Effector memory CD4-positive, alpha-beta T cell (primary cell): Measurements from ENCODE around the gene CDK4.

Source experiments
- DNase-seq, 3 donors: peaks; one replicate each; pipeline ENCODE4 v3.0.0-alpha.2; 2020
- H3K27ac ChIP-seq: 2 replicates; pipeline ENCODE4 v1.7.0; 2013; ENCODE audit warnings: mild to moderate bottlenecking, low read length, moderate library complexity; ENCODE audit not compliant: insufficient read depth, poor library complexity, severe bottlenecking
- H3K27me3 ChIP-seq: replicated peaks from 2 replicates; pipeline ENCODE4 v1.7.0; 2013; ENCODE audit warnings: mild to moderate bottlenecking, low read length; ENCODE audit not compliant: insufficient read depth, control insufficient read depth, poor library complexity, severe bottlenecking
- H3K36me3 ChIP-seq: 2 replicates; pipeline ENCODE4 v1.7.0; 2013; ENCODE audit warnings: mild to moderate bottlenecking, low read length, moderate library complexity; ENCODE audit not compliant: control insufficient read depth, insufficient read depth
- H3K4me1 ChIP-seq: 2 replicates; pipeline ENCODE4 v1.7.0; 2013; ENCODE audit warnings: low read length, mild to moderate bottlenecking; ENCODE audit not compliant: control insufficient read depth, insufficient read depth, poor library complexity, severe bottlenecking
- H3K4me3 ChIP-seq: 2 replicates; pipeline ENCODE4 v1.7.0; 2013; ENCODE audit warnings: low read length, low read depth, mild to moderate bottlenecking; ENCODE audit not compliant: insufficient read depth, poor library complexity, severe bottlenecking
- H3K9me3 ChIP-seq: 2 replicates; pipeline ENCODE4 v1.7.0; 2013; ENCODE audit warnings: mild to moderate bottlenecking, low read length, moderate library complexity; ENCODE audit not compliant: control insufficient read depth
- total RNA-seq, 3 donors: gene quantifications; one replicate each; lab custom pipeline; 2026; lab: John Stamatoyannopoulos, UW

Gene CDK4
- 13.7 to 15.9 (median 15.1) reads per million in 3 donors for total RNA-seq

DNA sequence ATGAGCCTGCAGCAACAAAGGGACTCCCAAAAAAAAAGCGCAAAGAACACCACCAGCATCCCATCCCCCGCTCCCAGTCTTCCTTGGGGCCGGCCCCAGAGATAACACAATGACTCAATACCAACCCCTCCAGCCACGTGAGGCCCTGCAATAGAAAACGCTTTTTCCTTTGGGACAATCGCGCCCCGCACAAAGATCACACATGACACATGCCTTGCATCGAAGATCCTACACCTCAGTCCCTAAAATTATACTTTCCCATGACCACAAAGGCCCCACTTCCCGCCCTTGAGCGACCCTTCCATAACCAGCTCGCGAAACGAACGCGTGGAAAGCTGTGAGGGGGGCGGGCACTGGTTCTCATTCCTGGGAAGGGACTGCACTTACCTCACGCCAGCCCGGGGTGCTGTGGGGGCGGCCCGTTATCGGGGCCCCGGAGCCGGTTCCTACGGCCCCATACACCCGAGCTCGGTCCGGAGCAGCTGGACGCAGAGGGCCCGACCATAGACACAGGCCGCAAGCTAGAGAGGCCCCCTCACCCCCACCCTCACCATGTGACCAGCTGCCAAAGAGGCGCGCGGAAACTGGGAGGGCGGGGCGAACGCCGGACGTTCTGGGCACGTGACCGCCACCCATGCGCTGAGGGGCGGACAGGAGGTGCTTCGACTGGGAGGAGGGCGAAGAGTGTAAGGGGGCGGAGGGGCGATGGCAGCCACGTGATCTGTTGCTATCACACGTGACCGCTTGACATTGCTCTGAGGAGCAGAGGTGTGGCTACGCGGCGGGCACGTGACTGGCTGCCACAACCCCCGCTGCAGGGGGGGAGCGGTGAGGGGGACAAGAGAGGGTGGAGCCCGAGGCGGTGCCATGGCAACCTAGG is at the start of gene CDK4:
Gene CDK4 (minus strand): TSS at position 523 of the 880 bp plus-strand sequence. CDS start 593 bp downstream, outside the sequence.
- H3K36me3 ChIP-seq: peaks cover 20% of the 10 kb centered on the region
- peak within 1 kb of the TSS; percentile 80 for H3K27ac ChIP-seq
- peak; percentile 98 to 100 (median 99) for DNase-seq
- no peaks in the 10 kb centered on the region for H3K27me3 ChIP-seq
- H3K4me3 ChIP-seq: peak within 1 kb of the TSS; percentile 60
- no peaks in the 10 kb centered on the region for H3K9me3 ChIP-seq
- peaks cover 39% of the 10 kb centered on the region for H3K4me1 ChIP-seq

DNA sequence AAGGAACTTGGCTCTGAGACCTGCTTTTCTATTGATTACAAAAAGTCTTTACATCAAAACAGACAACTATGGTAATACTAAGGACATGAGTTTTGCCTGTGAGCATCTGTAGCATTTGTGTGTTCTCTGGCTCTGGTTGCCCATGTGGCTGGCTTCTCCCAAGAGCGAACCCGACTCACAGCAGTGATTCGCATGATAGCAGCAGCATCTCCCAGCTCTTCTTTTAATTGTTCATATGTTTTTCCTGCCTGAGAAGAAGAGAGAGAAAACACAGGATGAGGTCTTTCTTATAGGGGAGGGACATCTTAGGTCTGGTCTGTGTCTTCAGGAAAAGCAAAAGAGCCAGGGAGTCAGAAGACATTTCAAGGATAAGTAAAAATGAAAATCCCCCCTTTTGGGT is 48.9 kb upstream of the CDK4 start:
- Histone ChIP-seq H3K9me3 (no peaks in the 10 kb centered on the region), H3K4me3 (no peak overlapping the region), H3K27ac (no peak overlapping the region), H3K36me3 (peaks cover 50% of the 10 kb centered on the region), H3K4me1 (no peaks in the 10 kb centered on the region), H3K27me3 (no peaks in the 10 kb centered on the region)
- DNase-seq: no peak

DNA sequence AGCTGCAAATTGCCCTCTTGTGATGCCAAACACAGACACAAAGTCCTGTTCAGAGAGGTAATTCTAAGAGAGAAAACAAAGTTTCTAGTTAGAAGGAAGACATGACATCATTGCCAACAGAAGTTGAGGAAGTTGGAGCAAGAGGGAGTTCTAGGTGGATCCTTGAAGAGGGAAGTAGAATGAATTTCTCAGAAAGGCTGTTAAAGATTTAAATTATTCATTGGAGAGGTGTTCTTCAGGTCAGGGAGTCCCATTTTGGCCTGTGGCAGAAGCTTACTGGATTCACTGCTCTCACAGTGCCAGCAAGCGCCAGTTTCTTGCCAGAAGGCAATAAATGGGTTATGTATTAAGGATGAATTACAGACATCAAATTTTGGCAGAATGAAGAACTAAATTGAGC is 45.8 kb upstream of the CDK4 start:
- Histone ChIP-seq H3K4me1 (no peaks in the 10 kb centered on the region), H3K4me3 (no peak overlapping the region), H3K9me3 (no peaks in the 10 kb centered on the region), H3K27me3 (no peaks in the 10 kb centered on the region), H3K27ac (no peak overlapping the region), H3K36me3 (peaks cover 64% of the 10 kb centered on the region)
- no peak for DNase-seq

DNA sequence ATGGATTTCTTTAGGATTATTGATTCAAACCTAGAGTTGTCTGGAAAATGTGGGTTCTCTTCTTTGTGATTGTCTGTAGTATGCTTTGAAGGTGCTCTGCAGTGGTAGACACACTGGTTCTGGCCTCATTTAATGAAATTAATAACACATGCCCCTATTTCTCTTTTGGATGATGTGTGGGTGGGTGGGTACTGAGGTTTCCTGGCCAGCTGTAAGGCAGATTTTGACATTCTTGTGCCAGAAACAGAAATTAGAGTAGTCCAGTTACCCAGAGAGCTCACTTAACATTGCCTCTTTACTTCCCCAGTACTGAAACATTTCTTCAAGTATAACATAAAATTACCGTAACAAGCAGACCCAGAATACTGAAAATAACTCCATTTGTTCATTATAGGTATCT is 44.9 kb upstream of the CDK4 start:
- Histone ChIP-seq H3K4me3 (no peak overlapping the region), H3K27ac (no peak overlapping the region), H3K9me3 (no peaks in the 10 kb centered on the region), H3K36me3 (peaks cover 63% of the 10 kb centered on the region), H3K4me1 (no peaks in the 10 kb centered on the region), H3K27me3 (no peaks in the 10 kb centered on the region)
- DNase-seq: no peak

DNA sequence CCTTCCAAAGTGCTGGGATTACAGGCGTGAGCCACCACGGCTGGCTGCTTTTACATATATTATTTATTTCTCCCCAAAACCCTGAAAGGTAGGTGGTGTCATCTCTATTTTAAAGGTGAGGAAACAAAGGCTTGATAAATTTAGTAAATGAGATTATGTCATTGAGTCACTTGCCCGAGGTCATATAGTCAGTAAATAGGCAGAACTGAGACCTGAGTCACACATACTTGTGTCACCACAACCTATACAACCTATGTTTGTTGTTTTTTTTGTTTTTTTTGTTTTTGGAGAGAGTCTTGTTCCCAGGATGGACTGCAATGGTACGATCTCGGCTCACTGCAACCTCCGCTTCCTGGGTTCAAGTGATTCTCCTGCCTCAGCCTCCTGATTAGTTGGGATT is 43.2 kb upstream of the CDK4 start:
- H3K36me3 ChIP-seq: peaks cover 57% of the 10 kb centered on the region
- H3K4me1 ChIP-seq: no peaks in the 10 kb centered on the region
- no peak overlapping the region for H3K27ac ChIP-seq
- no peaks in the 10 kb centered on the region for H3K9me3 ChIP-seq
- no peaks in the 10 kb centered on the region for H3K27me3 ChIP-seq
- H3K4me3 ChIP-seq: no peak overlapping the region
- DNase-seq: no peak

DNA sequence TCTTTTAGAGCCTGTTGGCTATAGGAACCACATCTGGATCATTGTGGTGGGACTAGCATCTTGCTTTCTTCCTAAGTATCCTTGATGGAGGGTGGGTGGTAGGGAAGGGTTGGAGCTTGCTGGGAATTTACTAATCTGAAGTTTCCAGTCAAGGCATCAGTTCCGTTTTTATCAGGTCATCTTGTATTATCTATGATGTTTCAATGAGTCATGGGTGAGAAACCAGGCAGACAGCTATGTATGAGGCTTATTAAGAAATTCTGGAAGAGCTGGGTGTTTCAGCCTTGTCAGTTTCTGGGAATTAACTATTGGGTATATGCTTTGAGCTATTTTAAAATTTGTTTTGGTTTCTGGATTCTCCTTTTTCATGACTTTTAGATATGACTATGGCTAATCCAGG is 41.8 kb upstream of the CDK4 start:
- Histone ChIP-seq H3K4me1 (no peaks in the 10 kb centered on the region), H3K27me3 (no peaks in the 10 kb centered on the region), H3K36me3 (peaks cover 48% of the 10 kb centered on the region), H3K9me3 (no peaks in the 10 kb centered on the region), H3K27ac (no peak overlapping the region), H3K4me3 (no peak overlapping the region)
- no peak for DNase-seq

DNA sequence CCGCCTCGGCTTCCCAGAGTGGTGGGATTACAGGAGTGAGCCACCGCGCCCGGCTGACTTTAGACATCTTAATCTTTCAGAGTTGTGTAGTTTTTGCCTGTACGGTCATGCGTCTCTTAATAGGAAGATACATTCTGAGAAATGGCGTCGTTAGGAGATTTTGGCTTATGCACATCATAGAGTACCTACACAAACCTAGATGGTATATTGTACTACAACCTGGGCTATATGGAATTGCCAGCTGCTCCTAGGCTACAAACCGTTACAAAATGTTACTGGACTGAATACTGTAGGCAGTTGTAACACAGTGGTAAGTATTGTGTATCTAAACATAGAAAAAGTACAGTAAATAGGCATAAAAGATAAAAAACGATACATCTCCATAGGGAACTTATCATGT is 31.8 kb upstream of the CDK4 start:
- Histone ChIP-seq H3K36me3 (peaks cover 27% of the 10 kb centered on the region), H3K27ac (no peak overlapping the region)

DNA sequence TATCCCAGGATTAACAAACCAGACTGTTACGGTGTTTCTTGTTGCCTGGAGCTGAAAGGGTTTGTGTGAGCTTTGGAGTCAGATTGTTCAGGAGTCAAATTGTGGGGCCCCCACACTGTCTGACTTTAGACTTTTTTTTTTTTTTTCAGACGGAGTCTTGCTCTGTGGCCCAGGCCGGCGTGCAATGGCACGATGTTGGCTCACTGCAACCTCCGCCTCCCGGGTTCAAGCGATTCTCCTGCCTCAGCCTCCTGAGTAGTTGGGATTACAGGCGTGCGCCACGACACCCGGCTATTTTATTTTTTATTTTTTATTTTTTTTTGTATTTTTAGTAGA is 31.3 kb upstream of the CDK4 start:
- no peaks in the 10 kb centered on the region for H3K9me3 ChIP-seq
- peaks cover 36% of the 10 kb centered on the region for H3K4me1 ChIP-seq
- no peaks in the 10 kb centered on the region for H3K27me3 ChIP-seq
- no peak overlapping the region for H3K27ac ChIP-seq
- DNase-seq: no peak
- peak overlapping the region; percentile 91 for H3K4me3 ChIP-seq
- peaks cover 23% of the 10 kb centered on the region for H3K36me3 ChIP-seq

More for the DNA sequence above, 31.8 kb upstream of the CDK4 start:
- no peak for DNase-seq
- Histone ChIP-seq H3K4me1 (peaks cover 36% of the 10 kb centered on the region), H3K9me3 (no peaks in the 10 kb centered on the region), H3K27me3 (no peaks in the 10 kb centered on the region), H3K4me3 (no peak overlapping the region)

DNA sequence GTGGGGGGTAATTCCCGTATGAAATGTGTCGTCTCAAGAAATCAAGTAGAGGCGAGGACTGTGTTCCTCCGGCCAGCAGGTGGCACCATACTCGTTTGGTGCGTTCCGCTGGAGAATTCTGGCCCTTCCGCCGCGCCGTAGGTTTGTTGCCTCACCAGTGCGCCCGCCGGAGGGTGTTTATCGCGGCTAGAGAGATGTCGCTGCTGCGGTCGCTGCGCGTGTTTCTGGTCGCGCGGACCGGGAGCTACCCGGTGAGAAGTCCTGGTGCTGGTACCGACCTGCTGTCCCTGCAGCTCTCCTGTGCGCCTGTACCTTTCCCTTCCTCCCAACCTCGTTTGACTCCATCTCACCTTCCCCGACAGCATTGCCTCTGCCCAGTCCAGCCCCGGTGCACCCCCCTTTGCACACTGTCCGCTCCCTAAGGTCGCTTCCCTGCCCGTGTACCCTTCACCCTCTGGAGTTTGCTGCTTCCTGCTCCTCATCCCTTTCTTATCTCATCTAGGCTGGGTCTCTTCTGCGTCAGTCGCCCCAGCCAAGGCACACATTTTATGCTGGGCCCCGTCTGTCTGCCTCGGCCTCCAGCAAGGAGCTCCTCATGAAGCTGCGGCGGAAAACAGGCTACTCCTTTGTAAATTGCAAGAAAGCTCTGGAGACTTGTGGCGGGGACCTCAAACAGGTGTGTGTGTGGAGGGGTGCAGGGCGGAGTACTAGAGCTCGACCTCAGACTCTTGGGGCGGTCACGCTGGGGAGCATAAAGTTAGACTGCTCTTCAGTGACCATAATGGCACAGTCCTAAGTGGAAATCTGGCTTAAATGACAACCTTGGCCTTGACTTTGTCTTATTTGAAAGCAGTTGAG is 30.7 kb upstream of the CDK4 start, which contains the start of gene TSFM:
Gene TSFM (plus strand): TSS at position 180 of the 858 bp plus-strand sequence. CDS start 15 bp downstream, at position 195.
- Histone ChIP-seq H3K27me3 (no peaks in the 10 kb centered on the region), H3K9me3 (no peaks in the 10 kb centered on the region), H3K36me3 (peaks cover 22% of the 10 kb centered on the region), H3K27ac (peak within 1 kb of the TSS; percentile 79), H3K4me3 (peak within 1 kb of the TSS; percentile 91), H3K4me1 (peaks cover 39% of the 10 kb centered on the region)
- peak; percentile 90 to 94 (median 90) for DNase-seq

DNA sequence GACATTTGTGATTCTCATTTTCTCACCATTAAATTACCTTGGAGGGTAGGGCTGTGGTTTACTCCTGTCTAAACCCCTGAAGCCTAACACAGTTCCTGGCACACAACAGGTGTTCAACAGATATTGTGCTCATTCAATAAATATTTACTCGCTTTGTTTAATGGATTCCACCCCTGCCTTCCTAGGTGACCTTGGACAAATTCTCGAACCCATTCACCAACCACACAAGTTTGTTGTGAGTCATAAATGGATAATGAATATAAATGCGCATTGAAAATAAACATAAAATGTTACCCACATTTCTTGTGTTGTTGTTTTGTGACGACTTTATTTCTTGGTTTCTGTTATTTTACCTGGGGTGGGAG is 30.1 kb upstream of the CDK4 start:
- Histone ChIP-seq H3K4me3 (peak overlapping the region; percentile 91), H3K9me3 (no peaks in the 10 kb centered on the region), H3K4me1 (peaks cover 39% of the 10 kb centered on the region), H3K27me3 (no peaks in the 10 kb centered on the region), H3K27ac (peak overlapping the region; percentile 79), H3K36me3 (peaks cover 18% of the 10 kb centered on the region)
- no peak for DNase-seq
